Nephron (organoid): ENCODE measurements around the gene ETS1.
A peak's percentile ranks its signal among the peaks of the same experiment; 100 is the strongest.

Experiments used
- H3K27ac Mint-ChIP-seq, 3 experiments: 2 replicates each; pipeline ENCODE4 v1.8.0; 2020; ENCODE audit warnings: mixed read lengths in 3 of 3, mild to moderate bottlenecking in 2 of 3, moderate library complexity in 1 of 3
- H3K27me3 Mint-ChIP-seq: 2 replicates; pipeline ENCODE4 v1.8.0; 2021; ENCODE audit warnings: low read depth, mild to moderate bottlenecking, moderate library complexity, mixed read lengths
- H3K36me3 Mint-ChIP-seq: 2 replicates; pipeline ENCODE4 v1.8.0; 2020; ENCODE audit warnings: low read depth, mixed read lengths
- H3K4me1 Mint-ChIP-seq: 2 replicates; pipeline ENCODE4 v1.8.0; 2020; ENCODE audit warnings: mixed read lengths
- H3K4me3 Mint-ChIP-seq, 3 experiments: 2 replicates each; pipeline ENCODE4 v1.8.0; 2020; ENCODE audit warnings: mild to moderate bottlenecking in 3 of 3, mixed read lengths in 3 of 3, moderate library complexity in 2 of 3
- H3K9me3 Mint-ChIP-seq: 2 replicates; pipeline ENCODE4 v1.8.0; 2020; ENCODE audit warnings: mixed read lengths
- TF ChIP-seq, protein P1 (sequence below), 3 experiments: fragments of 200-600 bp; sonication (generic); IDR thresholded peaks; one replicate each; pipeline ENCODE4 v1.5.0; 2021; ENCODE audit warnings: antibody characterized with exemption in 3 of 3; ENCODE audit not compliant: unreplicated experiment in 3 of 3

Gene ETS1

DNA sequence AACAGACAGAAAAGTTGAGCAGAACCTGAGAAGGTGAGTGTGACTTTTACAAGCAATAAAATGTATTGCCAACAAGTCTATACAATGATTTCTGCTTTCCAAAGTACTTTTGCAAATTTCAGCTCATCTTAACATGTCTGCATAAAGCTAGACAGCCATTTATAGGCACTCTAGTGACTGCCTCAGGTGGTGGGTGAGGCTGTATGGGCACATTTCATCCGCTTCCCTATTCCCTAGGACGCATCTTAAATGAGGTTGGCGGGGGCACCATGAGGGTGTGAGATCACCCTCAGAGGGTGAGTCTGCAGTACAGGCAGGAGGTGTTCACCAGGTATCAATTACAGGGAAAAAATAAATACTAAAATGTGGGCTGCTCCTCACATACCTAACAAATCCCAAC is 110.1 kb downstream of the ETS1 start:
- Mint-ChIP-seq H3K4me3 (no peak overlapping the region), H3K4me1 (peaks cover 21% of the 10 kb centered on the region), H3K9me3 (no peaks in the 10 kb centered on the region), H3K27me3 (peaks cover 2% of the 10 kb centered on the region), H3K27ac (peak overlapping the region in 2 of 3 experiments; percentile 20 to 60), H3K36me3 (peaks cover 87% of the 10 kb centered on the region)
- TF ChIP-seq, protein P1, sequence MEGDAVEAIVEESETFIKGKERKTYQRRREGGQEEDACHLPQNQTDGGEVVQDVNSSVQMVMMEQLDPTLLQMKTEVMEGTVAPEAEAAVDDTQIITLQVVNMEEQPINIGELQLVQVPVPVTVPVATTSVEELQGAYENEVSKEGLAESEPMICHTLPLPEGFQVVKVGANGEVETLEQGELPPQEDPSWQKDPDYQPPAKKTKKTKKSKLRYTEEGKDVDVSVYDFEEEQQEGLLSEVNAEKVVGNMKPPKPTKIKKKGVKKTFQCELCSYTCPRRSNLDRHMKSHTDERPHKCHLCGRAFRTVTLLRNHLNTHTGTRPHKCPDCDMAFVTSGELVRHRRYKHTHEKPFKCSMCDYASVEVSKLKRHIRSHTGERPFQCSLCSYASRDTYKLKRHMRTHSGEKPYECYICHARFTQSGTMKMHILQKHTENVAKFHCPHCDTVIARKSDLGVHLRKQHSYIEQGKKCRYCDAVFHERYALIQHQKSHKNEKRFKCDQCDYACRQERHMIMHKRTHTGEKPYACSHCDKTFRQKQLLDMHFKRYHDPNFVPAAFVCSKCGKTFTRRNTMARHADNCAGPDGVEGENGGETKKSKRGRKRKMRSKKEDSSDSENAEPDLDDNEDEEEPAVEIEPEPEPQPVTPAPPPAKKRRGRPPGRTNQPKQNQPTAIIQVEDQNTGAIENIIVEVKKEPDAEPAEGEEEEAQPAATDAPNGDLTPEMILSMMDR (IDR thresholded peaks at IDR 0.05; ENCODE audit: unreplicated experiment in 3 of 3) = no peak

DNA sequence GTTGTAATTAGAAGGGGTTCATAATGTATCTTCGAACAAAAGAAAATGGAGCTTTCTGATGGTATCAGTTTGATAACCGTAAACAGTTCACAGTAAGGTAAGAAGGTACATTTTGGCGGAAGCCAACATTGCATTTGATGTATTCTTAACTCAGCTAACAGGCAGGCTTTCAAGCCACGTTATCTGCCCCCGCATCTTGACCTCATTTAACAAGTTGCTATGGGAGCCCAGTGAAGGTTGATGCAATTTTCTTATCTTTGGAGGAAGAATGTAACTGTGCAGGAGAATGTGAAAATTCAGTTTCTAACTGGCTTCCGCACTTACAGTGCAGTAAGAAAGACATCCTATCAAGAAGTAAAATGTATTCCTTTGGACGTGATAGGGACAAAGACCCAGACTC is 110.6 kb downstream of the ETS1 start:
- H3K27ac Mint-ChIP-seq = peak overlapping the region in 2 of 3 experiments; percentile 20 to 60
- H3K4me3 Mint-ChIP-seq = no peak overlapping the region
- H3K9me3 Mint-ChIP-seq = no peaks in the 10 kb centered on the region
- peaks cover 5% of the 10 kb centered on the region for H3K27me3 Mint-ChIP-seq
- H3K4me1 Mint-ChIP-seq = peaks cover 26% of the 10 kb centered on the region
- peaks cover 87% of the 10 kb centered on the region for H3K36me3 Mint-ChIP-seq
- TF ChIP-seq, protein P1 (IDR thresholded peaks at IDR 0.05; ENCODE audit: unreplicated experiment in 3 of 3) = no peak

DNA sequence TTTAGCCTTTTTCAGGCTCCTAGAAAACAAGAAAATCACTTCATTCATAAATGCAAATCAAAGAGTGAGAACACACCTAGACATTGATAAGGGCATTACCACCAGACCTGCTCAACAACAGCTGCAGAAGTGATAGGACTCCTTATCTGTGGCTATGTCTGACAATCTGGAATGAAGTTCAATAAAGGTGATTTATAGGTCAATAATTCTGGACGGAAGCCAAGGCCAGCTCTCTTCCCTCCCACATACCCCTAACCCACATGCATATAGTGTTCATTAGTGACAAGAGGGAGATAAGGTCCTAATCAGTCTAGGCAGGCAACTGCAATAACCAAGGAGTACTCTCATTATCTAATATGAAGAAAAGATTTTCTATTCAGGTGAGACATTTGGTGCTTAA is 111.3 kb downstream of the ETS1 start:
- peak overlapping the region in 1 of 3 experiments; percentile 20 for H3K27ac Mint-ChIP-seq
- peaks cover 5% of the 10 kb centered on the region for H3K27me3 Mint-ChIP-seq
- TF ChIP-seq, protein P1 (IDR thresholded peaks at IDR 0.05; ENCODE audit: unreplicated experiment in 3 of 3) = no peak
- H3K4me1 Mint-ChIP-seq = peaks cover 30% of the 10 kb centered on the region
- H3K4me3 Mint-ChIP-seq = no peak overlapping the region
- H3K9me3 Mint-ChIP-seq = no peaks in the 10 kb centered on the region
- H3K36me3 Mint-ChIP-seq = peaks cover 88% of the 10 kb centered on the region

DNA sequence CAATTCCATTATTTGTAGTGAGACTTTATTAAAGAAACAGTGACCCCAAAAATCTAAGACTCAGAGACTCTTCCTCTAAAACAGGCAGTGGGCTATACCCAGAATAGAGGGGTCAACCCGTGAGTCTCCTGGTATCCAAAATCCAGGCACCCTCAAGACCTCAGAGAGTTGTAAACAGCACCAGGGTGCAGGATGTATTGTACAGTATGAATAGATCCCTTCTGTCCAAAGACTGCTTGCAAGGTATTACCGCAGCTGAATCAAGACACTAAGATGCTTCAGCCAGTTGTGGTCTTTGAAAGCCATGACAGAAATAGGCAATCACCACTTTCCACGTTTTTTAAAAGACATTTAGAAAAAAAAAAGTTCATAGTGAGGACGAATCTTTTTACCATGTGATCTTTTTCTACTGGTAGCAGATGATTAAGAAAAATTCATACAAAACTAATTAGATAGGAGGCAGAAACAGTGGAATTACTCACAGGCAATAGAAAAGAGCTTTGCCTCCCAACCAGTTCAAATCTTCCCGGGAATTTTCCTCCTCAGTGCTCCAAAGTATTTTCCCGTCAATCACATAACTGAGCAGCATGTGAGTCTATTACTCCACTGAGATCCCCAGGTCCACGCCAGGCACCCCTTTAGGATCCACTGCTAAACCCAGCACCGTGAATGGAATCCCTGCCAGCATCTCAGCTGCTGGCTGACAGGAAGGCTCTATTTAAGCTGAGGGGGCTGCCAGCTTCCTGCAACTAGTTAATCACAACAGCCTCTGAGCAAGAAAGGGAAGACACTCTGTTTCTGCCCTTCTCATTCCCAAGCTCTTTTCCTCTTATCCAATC is 113.1 kb downstream of the ETS1 start:
- peaks cover 5% of the 10 kb centered on the region for H3K27me3 Mint-ChIP-seq
- peaks cover 88% of the 10 kb centered on the region for H3K36me3 Mint-ChIP-seq
- no peak overlapping the region for H3K4me3 Mint-ChIP-seq
- H3K9me3 Mint-ChIP-seq = no peaks in the 10 kb centered on the region
- H3K4me1 Mint-ChIP-seq = peaks cover 33% of the 10 kb centered on the region
- TF ChIP-seq, protein P1 (IDR thresholded peaks at IDR 0.05; ENCODE audit: unreplicated experiment in 3 of 3) = no peak
- H3K27ac Mint-ChIP-seq = peak overlapping the region in 2 of 3 experiments; percentile 38 to 44

DNA sequence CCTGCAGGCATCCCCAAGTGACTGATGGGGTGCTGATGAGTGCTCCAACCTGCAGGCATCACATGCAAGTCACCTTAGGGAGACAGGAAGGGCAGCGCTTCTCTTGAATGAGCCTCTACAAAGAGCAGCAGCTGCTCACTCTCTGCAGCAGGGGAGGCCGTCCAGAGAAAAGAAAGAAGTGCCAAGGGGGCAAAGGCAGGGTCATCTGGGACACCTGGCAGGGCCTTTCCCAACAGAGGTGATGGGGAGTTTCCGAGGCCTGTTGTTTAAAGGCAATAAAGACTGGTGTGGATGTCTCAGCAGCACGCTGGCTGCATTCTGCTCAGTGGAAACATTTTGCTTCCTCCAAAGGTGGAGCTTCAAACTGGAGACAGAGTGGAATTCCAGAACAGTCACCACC is 113.7 kb downstream of the ETS1 start:
- Mint-ChIP-seq H3K4me3 (no peak overlapping the region), H3K27ac (no peak overlapping the region), H3K27me3 (peaks cover 5% of the 10 kb centered on the region), H3K36me3 (peaks cover 86% of the 10 kb centered on the region), H3K4me1 (peaks cover 33% of the 10 kb centered on the region), H3K9me3 (no peaks in the 10 kb centered on the region)
- TF ChIP-seq, protein P1 (IDR thresholded peaks at IDR 0.05; ENCODE audit: unreplicated experiment in 3 of 3) = no peak
